CD1c-positive myeloid dendritic cell (primary cell): ENCODE measurements around the gene AP2A1.

Source experiments
- DNase-seq: peaks from one replicate; pipeline ENCODE4 v3.0.0-alpha.2; 2016; ENCODE audit errors: extremely low spot score

AP2A1 gene

GRCh38 chr19:49838885-49839588 is 72.2 kb downstream of the AP2A1 start:
- no peak for DNase-seq

GRCh38 chr19:49839713-49840112 is 72.9 kb downstream of the AP2A1 start:
- DNase-seq: no peak

- no peak for DNase-seq
These were observed 73.5 kb downstream of the AP2A1 start for GRCh38 chr19:49840321-49840720.

- no peak for DNase-seq
These were observed 74.0 kb downstream of the AP2A1 start for GRCh38 chr19:49840736-49841249.

- peak; percentile 13 for DNase-seq
These were observed 76.5 kb downstream of the AP2A1 start for GRCh38 chr19:49843265-49843664.

- DNase-seq: peak; percentile 56
These were observed 77.6 kb downstream of the AP2A1 start for GRCh38 chr19:49844138-49845095.

- no peak for DNase-seq
These were observed 78.6 kb downstream of the AP2A1 start for GRCh38 chr19:49845414-49845813.

GRCh38 chr19:49846408-49846807 is 79.6 kb downstream of the AP2A1 start:
- DNase-seq: no peak

GRCh38 chr19:49847731-49848696 is 81.2 kb downstream of the AP2A1 start:
- DNase-seq: peak; percentile 72

- peak; percentile 31 for DNase-seq
These were observed 82.1 kb downstream of the AP2A1 start for GRCh38 chr19:49848938-49849337.

- DNase-seq: no peak
These were observed 82.8 kb downstream of the AP2A1 start for GRCh38 chr19:49849433-49850220.

- DNase-seq: no peak
These were observed 83.4 kb downstream of the AP2A1 start for GRCh38 chr19:49850221-49850486.

- peak; percentile 96 for DNase-seq
These were observed 83.9 kb downstream of the AP2A1 start, which contains the start of gene PTOV1 for GRCh38 chr19:49850487-49851342. Gene PTOV1 (plus strand): TSS chr19:49851159.

GRCh38 chr19:49851456-49852259 is 84.9 kb downstream of the AP2A1 start:
- no peak for DNase-seq

GRCh38 chr19:49852631-49853126 is 85.9 kb downstream of the AP2A1 start:
- DNase-seq: no peak

- no peak for DNase-seq
These were observed 87.1 kb downstream of the AP2A1 start for GRCh38 chr19:49853852-49854377.

- no peak for DNase-seq
These were observed 87.8 kb downstream of the AP2A1 start for GRCh38 chr19:49854378-49855263.

- no peak for DNase-seq
These were observed 88.5 kb downstream of the AP2A1 start for GRCh38 chr19:49855277-49855675.
